ENCODE results near the gene MAOB.

- TF ChIP-seq POLR2A (IDR thresholded peaks at IDR 0.05) (no peak), CTCF (IDR thresholded peaks at IDR 0.05) (no peak)
Observed at GRCh38 chrX:43898406-43899035, 16.3 kb upstream of the MAOB start.
